EH (cell line): ENCODE results near the gene KRTAP20-2.

Experiments
- DNase-seq: peaks from one replicate; pipeline ENCODE4 v3.0.0-alpha.2; 2015; ENCODE audit warnings: low read depth

The KRTAP20-2 gene

DNA sequence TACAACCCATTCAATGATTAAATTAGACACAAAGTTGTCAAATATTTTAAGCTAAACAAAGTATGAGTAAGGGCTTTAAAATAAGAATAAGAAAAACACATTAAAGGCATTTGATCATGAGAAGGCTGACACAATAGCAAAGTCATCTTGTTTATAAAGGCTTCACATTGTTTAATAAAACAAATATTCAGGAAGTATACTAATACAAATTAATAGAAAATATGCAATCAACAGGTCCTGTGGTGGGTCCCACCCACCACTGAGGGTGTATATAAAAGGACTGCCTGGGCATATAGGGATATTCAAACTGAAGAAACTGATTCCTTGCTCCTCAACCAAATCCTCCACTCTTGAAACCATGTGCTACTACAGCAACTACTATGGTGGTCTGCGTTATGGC lies at the start of gene KRTAP20-2:
TSS of gene KRTAP20-2 (plus strand) at position 301 of the 400 bp plus-strand sequence. CDS start at position 359, 58 bp downstream.
- DNase-seq, result no peak

DNA sequence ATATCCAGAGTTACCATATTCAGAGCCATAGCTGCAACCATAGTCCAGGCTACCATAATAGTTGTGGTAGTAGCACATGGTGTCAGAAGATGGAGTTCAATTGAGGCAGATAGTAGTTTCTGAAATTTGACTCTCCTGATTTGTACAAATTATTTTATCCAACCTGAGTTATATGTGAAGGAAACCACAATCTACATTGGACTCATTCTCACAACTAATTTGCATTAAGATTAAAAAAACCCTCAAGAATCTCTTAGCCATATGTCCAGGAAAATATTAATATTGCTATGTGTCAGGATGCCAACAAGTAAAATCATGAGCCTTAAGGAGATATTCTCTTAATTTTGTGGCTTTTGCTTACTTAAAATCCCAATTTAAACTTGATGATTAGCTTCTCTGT lies 44.7 kb upstream of the KRTAP20-2 start, which contains the start of gene KRTAP22-2:
TSS of gene KRTAP22-2 (minus strand) at position 101 of the 400 bp plus-strand sequence.
- no peak for DNase-seq

DNA sequence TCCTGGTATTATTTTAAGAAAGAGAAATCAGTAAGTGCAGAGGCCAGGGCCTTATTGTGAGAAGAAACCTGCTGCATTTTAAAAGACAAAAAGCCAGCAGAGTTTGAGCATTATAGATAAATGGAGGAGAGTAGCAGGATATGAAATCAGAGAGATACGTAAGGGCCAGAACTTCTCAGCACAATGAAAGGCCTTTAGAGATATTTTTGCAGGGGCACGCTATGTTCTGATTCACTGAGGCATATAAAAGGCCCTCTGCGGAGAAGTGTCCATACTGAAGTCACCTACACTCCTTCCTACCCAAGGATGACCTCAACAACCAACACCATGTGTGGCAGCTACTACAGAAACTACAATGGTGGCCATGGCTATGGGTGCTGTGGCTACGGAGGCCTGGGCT lies 42.9 kb upstream of the KRTAP20-2 start, which contains the start of gene KRTAP6-3:
TSS of gene KRTAP6-3 (plus strand) at position 301 of the 400 bp plus-strand sequence. CDS start at position 307, 6 bp downstream.
- DNase-seq, result no peak

DNA sequence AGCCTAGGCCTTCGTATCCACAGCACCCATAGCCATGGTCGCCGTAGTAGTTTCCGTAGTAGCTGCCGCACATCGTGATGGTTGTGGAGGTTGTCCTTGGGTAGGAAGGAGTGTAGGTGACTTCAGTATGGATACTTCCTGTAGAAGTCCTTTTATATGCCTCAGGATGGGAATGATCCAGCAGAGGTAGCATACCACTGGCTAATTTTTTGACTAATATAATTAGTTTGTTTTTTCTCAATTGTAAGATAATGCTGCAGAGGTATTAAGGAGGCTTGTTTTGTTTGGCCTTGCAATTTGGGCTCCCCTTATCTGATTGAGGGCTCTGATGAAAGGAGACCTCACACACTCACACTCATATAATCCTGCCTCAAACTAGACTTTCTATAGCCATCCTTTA lies 36.2 kb upstream of the KRTAP20-2 start, which contains the start of gene KRTAP6-2:
TSS of gene KRTAP6-2 (minus strand) at position 101 of the 400 bp plus-strand sequence. CDS start at position 73, 28 bp downstream.
- no peak for DNase-seq

DNA sequence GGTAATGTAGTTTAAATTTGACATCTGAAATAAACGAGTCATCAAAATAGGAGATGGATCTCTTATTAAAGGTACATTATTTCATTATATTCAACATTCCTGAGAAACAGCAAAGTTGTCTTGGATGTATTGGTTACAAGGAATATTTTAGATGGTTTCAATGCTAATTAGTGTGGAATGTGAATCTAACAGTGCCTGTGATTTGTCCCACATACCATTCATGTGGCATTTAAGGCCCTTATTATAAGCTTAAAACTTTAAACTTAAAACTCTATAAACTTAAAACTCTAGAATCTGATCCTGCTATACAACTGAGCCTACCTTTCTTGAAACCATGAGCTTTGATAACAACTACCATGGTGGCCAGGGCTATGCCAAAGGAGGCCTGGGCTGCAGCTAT lies 34.2 kb upstream of the KRTAP20-2 start, which contains the start of gene KRTAP22-1:
TSS of gene KRTAP22-1 (plus strand) at position 301 of the 400 bp plus-strand sequence.
- DNase-seq, result no peak

DNA sequence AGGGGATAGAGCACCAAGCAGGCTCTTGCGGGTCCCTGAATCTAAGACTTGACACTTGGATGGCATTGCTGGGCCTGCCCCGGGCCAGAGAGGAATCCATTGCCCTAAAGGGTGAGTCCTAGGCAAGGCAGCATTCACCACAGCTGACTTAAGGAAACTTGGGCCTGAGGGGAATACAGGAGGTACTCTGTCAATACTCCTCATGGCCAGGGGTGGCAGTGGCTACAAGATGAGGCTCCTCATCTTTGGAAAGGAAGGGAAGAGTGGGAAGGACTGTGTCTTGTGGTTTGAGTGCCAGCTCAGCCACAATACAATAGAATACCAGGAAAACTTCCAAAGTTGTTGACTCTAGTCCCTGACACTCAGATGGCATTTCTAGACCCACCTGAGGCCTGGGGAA lies 29.0 kb upstream of the KRTAP20-2 start:
- no peak for DNase-seq

DNA sequence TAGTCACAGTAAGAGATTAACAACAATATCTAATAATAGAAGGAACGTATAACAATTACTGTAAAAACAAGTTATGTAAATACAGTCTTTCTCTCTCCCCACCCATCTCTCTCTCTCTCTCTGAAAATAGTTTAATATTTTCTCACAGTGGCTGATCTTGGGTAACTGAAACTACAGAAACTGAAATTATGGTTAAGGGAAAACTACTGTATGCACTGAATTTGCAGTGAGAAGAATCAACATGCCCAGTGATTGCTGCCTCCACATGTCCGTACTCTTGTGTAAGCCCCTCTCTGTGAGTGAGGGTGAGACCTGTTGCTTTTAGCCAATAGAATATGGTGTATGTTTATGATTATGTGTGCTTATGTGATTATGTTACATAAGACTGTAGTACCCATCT lies 22.9 kb upstream of the KRTAP20-2 start:
- no peak for DNase-seq

DNA sequence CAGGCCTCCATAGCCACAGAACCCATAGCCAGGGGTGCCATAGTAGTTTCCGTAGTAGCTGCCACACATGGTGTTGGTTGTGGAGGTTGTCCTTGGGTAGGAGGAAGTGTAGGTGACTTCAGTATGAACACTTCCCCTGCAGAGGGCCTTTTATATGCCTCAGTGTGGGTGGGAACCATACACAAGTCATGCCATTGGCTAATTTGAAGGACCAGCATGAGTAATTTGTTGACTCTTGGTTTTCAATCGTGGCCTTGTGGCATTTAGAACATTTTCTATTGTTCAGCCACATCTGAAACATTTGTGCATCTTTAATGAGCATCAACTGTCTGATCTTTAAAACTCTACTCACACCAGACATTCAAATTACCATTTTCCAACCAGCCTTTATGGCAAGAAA lies 21.2 kb upstream of the KRTAP20-2 start, which contains the start of gene KRTAP6-1:
TSS of gene KRTAP6-1 (minus strand) at position 95 of the 400 bp plus-strand sequence. CDS start at position 69, 26 bp downstream.
- no peak for DNase-seq

DNA sequence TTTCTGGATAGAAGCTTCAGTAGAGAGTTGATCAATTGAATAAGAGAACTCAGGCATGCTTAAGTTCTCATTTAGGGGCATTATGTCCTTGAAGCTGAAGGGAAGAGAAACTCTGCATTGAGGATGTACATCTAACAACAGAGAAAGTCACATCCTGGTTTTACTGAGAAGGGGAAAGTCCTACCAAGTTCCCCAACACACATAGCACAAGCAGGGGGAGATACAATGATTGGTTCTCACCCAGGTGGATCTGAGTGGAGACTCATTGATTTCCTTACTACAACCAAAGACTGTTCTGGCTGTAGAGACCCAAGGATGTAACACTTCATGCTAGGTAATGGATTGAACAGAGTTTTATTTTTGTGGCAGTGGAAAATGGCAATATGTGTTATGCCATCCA lies 19.8 kb upstream of the KRTAP20-2 start:
- DNase-seq, result no peak

DNA sequence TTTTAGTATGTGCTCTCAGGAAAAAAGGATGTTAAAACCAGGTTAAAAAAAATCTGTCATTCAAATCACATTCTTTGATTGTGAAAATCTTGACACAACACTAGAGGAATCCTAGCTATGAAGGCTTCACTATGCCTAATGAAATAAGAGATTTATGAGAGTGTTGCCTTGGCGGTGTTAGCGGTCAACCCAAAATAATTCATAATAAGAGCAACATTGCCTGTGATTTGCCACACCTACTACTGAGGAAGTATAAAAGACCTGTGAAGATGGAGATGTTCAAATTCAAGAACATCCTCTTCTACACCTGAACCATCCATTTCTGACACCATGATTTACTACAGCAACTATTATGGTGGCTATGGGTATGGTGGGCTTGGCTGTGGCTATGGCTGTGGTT lies 18.9 kb upstream of the KRTAP20-2 start, which contains the start of gene KRTAP20-1:
TSS of gene KRTAP20-1 (plus strand) at position 301 of the 400 bp plus-strand sequence. CDS start at position 331, 30 bp downstream.
- DNase-seq, result no peak

DNA sequence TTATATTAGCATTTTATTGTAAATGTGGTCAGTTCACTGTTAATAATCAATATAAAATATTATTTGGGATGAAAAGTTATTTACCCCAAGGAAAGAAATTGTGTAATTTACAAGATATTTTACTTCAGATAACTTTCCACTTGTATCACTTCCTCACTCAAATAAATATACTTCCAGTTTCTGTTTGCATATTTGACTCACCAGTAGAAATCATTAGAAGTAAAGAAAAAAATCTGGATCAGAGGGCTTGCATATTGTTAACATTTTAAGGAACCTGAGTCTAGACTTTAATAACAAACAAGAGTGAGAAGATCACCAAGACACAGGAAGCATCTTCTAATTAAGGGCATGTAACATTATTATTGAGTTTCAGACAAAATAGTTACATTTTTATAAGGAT lies 14.9 kb upstream of the KRTAP20-2 start:
- no peak for DNase-seq

DNA sequence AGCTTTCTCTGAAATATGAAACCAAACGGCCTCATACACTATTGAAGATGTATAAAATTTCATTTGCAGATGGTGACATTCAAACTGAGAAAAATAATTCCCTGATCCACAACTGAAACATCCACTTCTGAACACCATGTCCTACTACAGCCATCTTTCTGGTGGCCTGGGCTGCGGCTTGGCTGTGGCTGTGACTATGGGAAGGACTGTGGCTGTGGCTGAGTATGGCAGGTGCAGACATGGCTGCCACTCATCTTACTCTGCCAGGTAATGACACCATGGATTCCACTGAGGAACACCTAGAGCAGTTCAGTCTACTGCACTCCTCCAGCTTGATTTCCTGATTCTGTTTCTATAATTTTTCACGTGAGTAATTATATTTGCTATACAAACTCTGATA lies 14.5 kb upstream of the KRTAP20-2 start, which contains the start of gene KRTAP20-4:
TSS of gene KRTAP20-4 (plus strand) at position 106 of the 400 bp plus-strand sequence.
- DNase-seq, result no peak

DNA sequence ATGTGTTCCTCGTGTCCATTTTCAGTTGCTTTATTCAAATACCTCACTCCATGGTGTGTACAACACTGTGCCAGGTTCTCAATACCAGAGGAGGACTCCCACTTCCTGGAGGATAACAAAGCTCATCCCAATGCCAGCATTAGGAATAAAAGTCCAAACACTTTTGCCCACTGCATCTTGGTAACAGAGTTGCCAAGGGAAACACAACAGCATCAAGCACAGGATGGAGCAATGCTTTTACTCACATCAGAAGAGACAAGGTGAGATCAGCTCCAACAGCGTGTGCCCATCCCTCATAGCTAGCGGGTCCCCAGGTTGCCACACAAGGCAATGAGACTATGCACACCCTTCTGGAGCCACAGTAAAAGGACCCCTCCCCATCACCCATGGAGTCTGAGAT lies 11.6 kb upstream of the KRTAP20-2 start:
- DNase-seq, result no peak

DNA sequence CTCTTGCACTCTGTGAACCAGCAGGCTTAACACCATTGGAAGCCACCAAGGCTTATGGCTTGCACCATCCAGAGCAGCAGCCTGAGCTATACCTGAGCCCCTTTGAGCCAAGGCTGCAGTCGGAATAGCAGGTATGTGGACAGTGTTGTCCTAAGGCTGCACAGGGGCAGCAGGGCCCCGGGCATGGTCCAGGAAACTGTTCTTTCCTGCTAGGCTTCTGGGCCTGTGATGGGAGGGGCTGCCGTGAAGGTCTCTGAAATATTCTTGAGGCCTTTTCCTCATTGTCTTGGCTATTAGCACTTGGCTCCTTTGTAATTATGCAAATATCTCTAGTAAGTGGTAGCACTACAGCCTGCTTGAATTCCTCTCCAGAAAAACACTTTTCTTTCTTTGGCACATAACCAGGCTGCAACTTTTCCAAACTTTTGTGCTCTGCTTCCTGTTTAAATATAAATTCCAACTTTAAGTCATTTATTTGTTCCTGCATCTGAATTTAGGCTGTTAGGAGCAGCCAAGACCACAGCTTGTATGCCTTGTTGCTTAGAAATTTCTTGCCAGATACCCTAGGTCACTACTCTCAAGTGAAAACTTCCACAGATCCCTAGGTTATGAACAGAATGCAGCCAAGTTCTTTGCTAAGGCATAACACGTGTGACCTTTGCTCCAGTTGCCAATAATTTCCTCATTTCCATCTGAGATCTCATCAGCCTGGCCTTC lies 9.4 kb upstream of the KRTAP20-2 start:
- no peak for DNase-seq

DNA sequence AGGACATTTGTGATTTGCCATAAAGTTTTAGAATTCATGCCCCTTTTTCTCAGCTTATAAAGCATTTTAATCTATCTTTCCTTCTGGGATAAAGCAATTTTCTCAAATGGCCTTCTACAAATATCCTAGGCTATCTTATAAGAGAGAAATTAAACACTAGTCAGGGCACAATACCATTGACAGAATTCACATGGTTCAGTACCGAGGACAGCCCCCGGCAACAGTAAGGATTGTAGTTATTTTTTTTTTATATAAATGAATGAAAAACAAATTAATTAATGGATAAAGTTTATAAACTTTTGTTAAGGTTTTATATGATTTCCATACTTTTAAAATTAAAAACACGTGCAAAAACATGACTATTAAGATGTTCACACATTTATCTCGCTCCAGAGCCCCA lies 6.9 kb upstream of the KRTAP20-2 start:
- no peak for DNase-seq

DNA sequence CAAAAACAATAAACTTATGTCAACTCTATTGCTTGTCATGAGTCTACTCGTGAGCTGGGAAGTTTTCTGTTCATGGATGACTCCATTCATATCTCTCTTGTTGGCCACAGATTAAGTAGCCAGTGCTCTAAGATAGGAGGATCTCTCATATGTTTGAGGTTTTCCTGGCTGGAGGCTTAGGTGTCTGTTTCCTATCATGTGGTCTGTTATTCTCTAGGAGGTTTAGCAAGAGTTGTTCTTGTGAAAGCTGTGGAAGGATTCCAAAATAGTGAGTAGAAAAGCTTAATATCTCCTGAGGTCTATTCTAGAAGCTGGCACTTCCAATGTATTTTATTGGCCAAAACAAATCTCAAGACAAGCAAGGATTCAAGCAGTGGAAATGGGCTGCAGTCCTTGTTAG lies 5.8 kb upstream of the KRTAP20-2 start:
- no peak for DNase-seq

DNA sequence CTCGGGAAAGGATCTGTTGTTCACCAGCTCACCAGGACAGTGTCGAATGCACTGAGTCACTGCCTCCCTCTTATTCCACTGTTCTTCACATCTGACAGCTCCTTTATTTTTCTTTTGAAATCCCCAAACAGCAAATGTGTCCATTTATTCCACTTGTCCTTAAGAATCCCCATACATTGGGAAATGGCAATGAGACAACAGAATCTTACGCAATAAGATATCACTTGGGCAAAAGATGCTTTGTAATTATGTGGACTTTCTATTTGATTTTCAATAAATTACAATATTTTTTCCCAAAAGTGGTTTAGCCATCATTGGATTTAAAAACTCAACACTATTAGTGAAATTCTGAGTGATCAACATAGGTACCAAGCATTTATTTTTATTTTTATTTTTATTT lies 3.7 kb downstream of the KRTAP20-2 start:
- DNase-seq, result no peak

DNA sequence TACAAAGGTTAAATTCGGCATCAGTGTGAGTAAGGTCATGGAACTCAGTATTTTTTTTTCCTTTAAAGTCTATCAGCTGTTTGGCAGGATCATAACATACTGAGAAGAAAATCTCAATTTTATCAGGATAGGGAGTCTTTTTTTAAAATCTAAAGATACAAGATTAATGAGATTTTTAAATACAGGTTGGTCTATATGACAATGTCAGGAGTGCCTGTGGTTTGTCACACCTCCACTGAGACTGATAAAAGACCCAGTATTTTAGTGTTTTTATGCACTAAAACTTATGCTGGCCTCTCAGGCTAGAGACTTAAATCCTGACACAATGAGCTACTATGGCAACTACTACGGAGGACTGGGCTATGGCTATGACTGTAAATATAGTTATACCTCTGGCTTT lies 7.6 kb downstream of the KRTAP20-2 start, which contains the start of gene KRTAP20-3:
TSS of gene KRTAP20-3 (plus strand) at position 301 of the 400 bp plus-strand sequence.
- DNase-seq, result no peak

DNA sequence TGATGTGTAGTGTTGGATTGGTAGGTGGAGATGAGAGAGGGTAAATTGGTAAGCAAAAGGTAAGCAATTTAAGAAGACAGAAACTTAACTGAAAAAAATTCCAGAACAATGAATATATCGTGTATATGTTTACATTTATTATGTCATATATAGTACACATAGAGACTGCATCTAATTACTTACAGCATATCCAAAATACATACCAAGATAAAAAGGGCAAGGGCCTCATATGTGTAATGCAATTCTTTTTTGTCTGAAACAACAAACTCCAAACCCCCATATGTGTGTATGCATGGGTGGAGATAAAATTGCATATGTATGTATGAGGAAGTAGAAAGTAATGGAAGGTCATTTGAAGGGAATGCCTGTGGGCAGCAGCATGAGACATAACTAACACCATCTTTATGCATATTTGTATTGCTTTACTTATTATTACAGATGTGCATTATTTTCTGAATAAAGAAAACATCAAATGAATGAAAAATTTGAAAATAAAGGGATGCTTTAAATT lies 12.0 kb downstream of the KRTAP20-2 start:
- no peak for DNase-seq

DNA sequence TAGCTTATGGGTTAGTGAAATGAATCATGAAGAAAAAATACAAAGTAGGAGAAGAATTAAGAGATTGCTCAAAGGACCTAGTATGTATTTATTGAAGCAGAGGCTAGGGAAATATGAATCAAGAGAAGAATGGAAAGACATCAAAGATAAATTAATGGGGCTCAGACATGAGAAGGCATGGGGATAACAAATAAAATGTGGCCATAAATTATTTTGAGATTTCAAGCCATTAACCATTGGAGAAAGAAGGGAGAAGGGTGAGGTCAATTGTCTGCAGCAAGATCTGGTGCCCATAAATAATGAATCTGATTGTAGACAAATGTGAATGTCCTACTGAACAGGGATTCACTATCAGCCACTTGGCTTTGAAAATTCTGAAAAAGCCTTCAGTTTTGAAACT lies 17.9 kb downstream of the KRTAP20-2 start:
- DNase-seq, result no peak

DNA sequence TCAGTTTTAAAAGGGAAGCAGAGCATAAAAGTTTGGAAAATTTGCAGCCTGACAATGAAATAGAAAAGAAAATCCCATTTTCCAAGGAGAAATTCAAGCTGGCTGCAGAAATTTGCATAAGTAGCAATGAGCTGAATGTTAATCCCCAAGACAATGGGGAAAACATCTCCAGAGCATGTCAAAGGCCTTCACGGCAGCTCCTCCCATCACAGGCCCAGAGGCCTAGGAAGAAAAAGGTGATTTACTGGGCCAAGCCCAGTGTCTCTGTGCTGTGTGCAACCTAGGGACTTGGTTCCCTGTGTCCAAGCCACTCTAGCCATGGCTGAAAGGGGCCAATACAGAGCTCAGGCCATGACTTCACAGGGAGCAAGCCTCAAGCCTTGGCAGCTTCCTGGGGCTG lies 33.8 kb downstream of the KRTAP20-2 start:
- no peak for DNase-seq

DNA sequence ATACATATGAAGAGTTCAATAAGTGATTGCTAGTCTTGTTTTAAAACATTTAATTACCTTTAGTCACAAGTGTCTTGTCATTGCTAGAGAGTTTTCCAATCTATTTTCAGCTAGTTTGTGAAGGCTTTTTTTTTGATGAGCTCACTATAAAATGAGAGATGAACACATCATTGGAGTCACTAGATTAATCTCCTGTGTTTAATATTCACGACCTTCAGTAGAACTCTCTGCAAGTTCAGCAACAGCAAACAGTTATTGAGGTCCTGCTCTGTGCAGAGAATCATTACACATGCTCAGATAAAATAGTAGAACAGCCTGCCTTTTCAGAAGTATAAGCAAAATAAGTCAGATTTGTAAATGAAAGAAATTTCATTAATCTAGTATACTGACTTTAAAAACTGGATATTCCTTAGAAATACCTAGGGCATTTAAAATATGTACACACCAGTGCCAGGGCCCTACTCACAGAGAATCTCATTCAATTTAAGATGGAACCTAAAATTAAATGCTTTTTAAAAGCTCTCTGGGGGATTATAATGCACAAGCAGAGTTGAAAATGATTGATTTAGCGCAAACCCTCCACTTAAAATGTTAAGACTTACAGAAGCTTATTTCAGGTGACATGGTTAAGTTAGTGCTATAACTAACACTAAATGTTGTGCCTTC lies 38.1 kb downstream of the KRTAP20-2 start:
- no peak for DNase-seq
